B cell (primary cell): ENCODE data around the gene PLEKHA7. TPM values are rescaled to one million over a fixed set of nuclear protein-coding genes. Genes with fewer than 3 reads are reported as not detected.
A peak's percentile ranks its signal among the peaks of the same experiment; 100 is the strongest.
"Not testable (repeated sequence)": the region's sequence is repeated elsewhere in the genome, so short reads cannot be mapped to it uniquely, and the experiment has no call there.

ENCODE experiments used
- ATAC-seq: fragments of 200-7000 bp; cut with Tn5 transposase; one replicate; pipeline ENCODE4 v1.10.0; 2021; ENCODE audit warnings: low read depth, mild to moderate bottlenecking, moderate number of reproducible peaks, moderate library complexity
- CTCF ChIA-PET: fragments of 350-600 bp; sonication (Branson Sonifier 250); formaldehyde crosslinking; loops from one replicate; lab custom pipeline; 2021; ENCODE audit warnings: antibody characterized with exemption, inconsistent platforms; lab: Charles Lee
- POLR2A ChIA-PET: fragments of 350-600 bp; sonication (Branson Sonifier 250); formaldehyde crosslinking; loops from one replicate; lab custom pipeline; 2021; ENCODE audit warnings: antibody characterized with exemption; lab: Charles Lee
- DNase-seq: peaks from one replicate; pipeline ENCODE4 v3.0.0; 2013
- H2AFZ ChIP-seq: 2 replicates; pipeline ENCODE4 v1.6.1; 2012; ENCODE audit warnings: mild to moderate bottlenecking, low read depth, low read length; ENCODE audit not compliant: insufficient read depth, poor library complexity, severe bottlenecking
- H3K27ac ChIP-seq, 2 donors: 1 replicate in 1 of 2; 2 replicates in 1 of 2; pipeline ENCODE4 v1.5.1; 2012 to 2013; ENCODE audit warnings: low read length in 2 of 2, mild to moderate bottlenecking in 2 of 2, moderate library complexity in 1 of 2
- H3K27me3 ChIP-seq, 4 experiments: fragments of 200-600 bp in 1 of 4; sonication (generic) in 1 of 4; replicated peaks in 1 of 4; 1 replicate in 2 of 4; 2 replicates in 2 of 4; pipeline versions ENCODE4 v1.6.1 to v1.7.0; 2013 to 2016; ENCODE audit warnings: low read length in 3 of 4, mild to moderate bottlenecking in 2 of 4, mixed read lengths in 1 of 4, moderate library complexity in 1 of 4; ENCODE audit not compliant: insufficient read depth in 4 of 4, control insufficient read depth in 3 of 4; ENCODE audit errors: control extremely low read depth in 1 of 4
- H3K36me3 ChIP-seq, 2 experiments: replicated peaks in 1 of 2; 1 replicate in 1 of 2; 2 replicates in 1 of 2; pipeline versions ENCODE4 v1.6.1 to v1.7.1; 2013; ENCODE audit warnings: low read length in 1 of 2; ENCODE audit not compliant: insufficient read depth in 2 of 2, control insufficient read depth in 1 of 2; ENCODE audit errors: control extremely low read depth in 1 of 2, extremely low read depth in 1 of 2
- H3K4me1 ChIP-seq, 2 donors: fragments of 200-600 bp in 1 of 2; sonication (generic) in 1 of 2; 1 replicate in 1 of 2; 2 replicates in 1 of 2; pipeline versions ENCODE4 v1.5.1 to v1.6.1; 2013 to 2017; ENCODE audit warnings: low read length in 2 of 2; ENCODE audit not compliant: control insufficient read depth in 2 of 2, insufficient read depth in 2 of 2
- H3K4me2 ChIP-seq: replicated peaks from 2 replicates; pipeline ENCODE3; 2012; ENCODE audit warnings: mild to moderate bottlenecking, low read depth, low read length; ENCODE audit not compliant: poor library complexity, severe bottlenecking
- H3K4me3 ChIP-seq, 5 experiments: fragments of 200-600 bp in 1 of 5; sonication (generic) in 1 of 5; 1 replicate in 3 of 5; 2 replicates in 2 of 5; pipeline versions ENCODE4 v1.5.1 to v1.7.0; 2011 to 2016; ENCODE audit warnings: low read length in 4 of 5, mild to moderate bottlenecking in 4 of 5, low read depth in 2 of 5, control low read depth in 1 of 5, moderate library complexity in 1 of 5; ENCODE audit not compliant: insufficient read depth in 1 of 5; ENCODE audit errors: control extremely low read depth in 1 of 5, extremely low read depth in 1 of 5
- H3K79me2 ChIP-seq: fragments of 200-600 bp; sonication (generic); one replicate; pipeline ENCODE4 v1.6.0; 2016; ENCODE audit warnings: low read length; ENCODE audit not compliant: control insufficient read depth, insufficient read depth
- H3K9ac ChIP-seq: fragments of 200-600 bp; sonication (generic); 2 replicates; pipeline ENCODE4 v1.6.1; 2017; ENCODE audit warnings: mild to moderate bottlenecking, low read length, moderate library complexity
- H3K9me3 ChIP-seq, 3 donors: one replicate each; pipeline versions ENCODE4 v1.6.1 to v1.7.1; 2013; ENCODE audit warnings: low read length in 2 of 3; ENCODE audit not compliant: control insufficient read depth in 2 of 3, insufficient read depth in 1 of 3; ENCODE audit errors: control extremely low read depth in 1 of 3
- H4K20me1 ChIP-seq: 2 replicates; pipeline ENCODE4 v1.6.0; 2012; ENCODE audit warnings: mild to moderate bottlenecking, low read length; ENCODE audit not compliant: insufficient read depth, control insufficient read depth, poor library complexity, severe bottlenecking
- H3K27ac Mint-ChIP-seq: one replicate; pipeline ENCODE4 v1.8.0; 2021; ENCODE audit warnings: mixed read lengths
- H3K27me3 Mint-ChIP-seq: one replicate; pipeline ENCODE4 v1.8.0; 2021; ENCODE audit warnings: mixed read lengths
- H3K4me1 Mint-ChIP-seq: one replicate; pipeline ENCODE4 v1.8.0; 2021; ENCODE audit warnings: mixed read lengths
- H3K4me3 Mint-ChIP-seq: one replicate; pipeline ENCODE4 v1.8.0; 2021; ENCODE audit warnings: mixed read lengths
- H3K9me3 Mint-ChIP-seq: one replicate; pipeline ENCODE4 v1.8.0; 2022; ENCODE audit warnings: mixed read lengths; ENCODE audit not compliant: insufficient read depth
- EZH2 ChIP-seq: IDR thresholded peaks from 2 replicates; pipeline ENCODE4 v1.6.1; 2012; ENCODE audit warnings: borderline replicate concordance, low read depth, mild to moderate bottlenecking, moderate library complexity, low read length; ENCODE audit not compliant: insufficient read depth, poor library complexity, severe bottlenecking
- WGBS: methylation state at CpG from one replicate; pipeline ENCODE4 v1.1.5; 2013; ENCODE audit warnings: missing lambda C conversion rate; ENCODE audit not compliant: insufficient coverage; 5-methylcytosine and 5-hydroxymethylcytosine counted together
- intact Hi-C: fragments of 100-400 bp; cut with micrococcal nuclease; formaldehyde crosslinking; loops from one replicate; pipeline ENCODE4 v1.10.0; 2022
- polyA plus RNA-seq: library from polyadenylated mRNA; depleted of rRNA; stranded (reverse); fragments of >200 nt; gene quantifications from 2 replicates; pipeline ENCODE4 v1.2.3, GENCODE V29; 2012
- total RNA-seq, 2 donors: library from RNA; stranded (reverse); fragments of 120-200 nt in 1 of 2; gene quantifications; 1 replicate in 1 of 2; 2 replicates in 1 of 2; pipeline versions ENCODE4 v1.2.3 to v1.2.4, GENCODE V29; 2013 to 2022
- TF ChIP-seq, protein P1 (sequence below): fragments of 200-600 bp; IDR thresholded peaks from one replicate; pipeline ENCODE4 v1.8.0; 2022; ENCODE audit warnings: antibody characterized with exemption, mild to moderate bottlenecking

PLEKHA7 gene
- total and polyA plus RNA-seq, 2 donors (not counting 1 experiment from before 2014, with no cell fraction given): 1.7 to 8.2 TPM

- Mint-ChIP-seq H3K27me3 (no peaks in the 10 kb centered on the region), H3K4me1 (no peaks in the 10 kb centered on the region), H3K27ac (no peak overlapping the region), H3K4me3 (no peak overlapping the region), H3K9me3 (no peaks in the 10 kb centered on the region)
- no peaks in the 10 kb centered on the region for H4K20me1 ChIP-seq
- H3K9me3 ChIP-seq: no peaks in the 10 kb centered on the region
- TF ChIP-seq, protein P1, sequence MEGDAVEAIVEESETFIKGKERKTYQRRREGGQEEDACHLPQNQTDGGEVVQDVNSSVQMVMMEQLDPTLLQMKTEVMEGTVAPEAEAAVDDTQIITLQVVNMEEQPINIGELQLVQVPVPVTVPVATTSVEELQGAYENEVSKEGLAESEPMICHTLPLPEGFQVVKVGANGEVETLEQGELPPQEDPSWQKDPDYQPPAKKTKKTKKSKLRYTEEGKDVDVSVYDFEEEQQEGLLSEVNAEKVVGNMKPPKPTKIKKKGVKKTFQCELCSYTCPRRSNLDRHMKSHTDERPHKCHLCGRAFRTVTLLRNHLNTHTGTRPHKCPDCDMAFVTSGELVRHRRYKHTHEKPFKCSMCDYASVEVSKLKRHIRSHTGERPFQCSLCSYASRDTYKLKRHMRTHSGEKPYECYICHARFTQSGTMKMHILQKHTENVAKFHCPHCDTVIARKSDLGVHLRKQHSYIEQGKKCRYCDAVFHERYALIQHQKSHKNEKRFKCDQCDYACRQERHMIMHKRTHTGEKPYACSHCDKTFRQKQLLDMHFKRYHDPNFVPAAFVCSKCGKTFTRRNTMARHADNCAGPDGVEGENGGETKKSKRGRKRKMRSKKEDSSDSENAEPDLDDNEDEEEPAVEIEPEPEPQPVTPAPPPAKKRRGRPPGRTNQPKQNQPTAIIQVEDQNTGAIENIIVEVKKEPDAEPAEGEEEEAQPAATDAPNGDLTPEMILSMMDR: peak; percentile 28
- no peak for TF ChIP-seq EZH2
- H3K27me3 ChIP-seq: no peaks in the 10 kb centered on the region
- ChIA-PET CTCF (interaction anchor here (0.6 to 5.0 kb wide), 16 partner anchors 12 to 293 kb away, joined by 3 to 83 read pairs (median 4); no protein-coding TSS in a partner anchor), POLR2A (no interaction called here)
- no peaks in the 10 kb centered on the region for H3K4me1 ChIP-seq
- intact Hi-C loops: loop anchor here (1.0 kb wide), 4 partner anchors 117 to 278 kb away; no protein-coding TSS in a partner anchor
- no peaks in the 10 kb centered on the region for H3K79me2 ChIP-seq
- ATAC-seq (peak; percentile 57), DNase-seq (peak; percentile 48)
- no peak overlapping the region for H3K4me2 ChIP-seq
- no peak overlapping the region for H3K4me3 ChIP-seq
- no peaks in the 10 kb centered on the region for H3K36me3 ChIP-seq
- H3K27ac ChIP-seq: no peak overlapping the region
- 94% methylated on average over 2 of the region's 4 CpGs for WGBS
- H3K9ac ChIP-seq: no peak overlapping the region
- H2AFZ ChIP-seq: no peak overlapping the region
Measured at GRCh38 chr11:17063171-17064002, 49.2 kb upstream of the PLEKHA7 start.

GRCh38 chr11:17051146-17051545 is 36.9 kb upstream of the PLEKHA7 start:
- H3K36me3 ChIP-seq, H3K79me2 ChIP-seq, H2AFZ ChIP-seq, H3K4me1 Mint-ChIP-seq, H3K4me1 ChIP-seq, H4K20me1 ChIP-seq, H3K27me3 Mint-ChIP-seq, H3K27me3 ChIP-seq, POLR2A ChIA-PET, DNase-seq, H3K9ac ChIP-seq, CTCF ChIA-PET, H3K4me3 ChIP-seq, H3K27ac ChIP-seq, H3K9me3 Mint-ChIP-seq, H3K27ac Mint-ChIP-seq, intact Hi-C loops, H3K4me2 ChIP-seq, ATAC-seq, H3K9me3 ChIP-seq, H3K4me3 Mint-ChIP-seq: not testable (repeated sequence)
- 97% methylated on average over 5 of the region's 27 CpGs for WGBS

DNA sequence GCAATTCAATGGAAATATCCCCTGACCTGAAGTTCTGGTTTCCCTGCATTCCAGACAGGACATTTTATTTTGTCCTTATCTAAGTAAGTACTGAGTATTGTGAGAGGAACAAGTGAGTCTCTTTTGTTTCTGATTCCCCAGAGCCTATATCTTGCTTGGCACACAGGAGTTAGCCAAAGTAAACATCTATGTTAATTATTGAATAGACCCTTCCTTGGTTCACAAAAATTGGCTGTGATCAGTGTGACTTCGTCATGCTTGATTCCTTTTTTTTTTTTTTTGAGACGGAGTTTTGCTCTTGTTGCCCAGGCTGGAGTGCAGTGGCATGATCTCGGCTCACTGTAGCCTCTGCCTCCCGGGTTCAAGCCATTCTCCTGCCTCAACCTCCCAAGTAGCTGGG is 34.3 kb upstream of the PLEKHA7 start:
- H4K20me1 ChIP-seq, H3K4me1 ChIP-seq, H3K27me3 Mint-ChIP-seq, ATAC-seq, H3K4me3 ChIP-seq, H3K36me3 ChIP-seq, H3K27ac Mint-ChIP-seq, H3K27ac ChIP-seq, H3K4me1 Mint-ChIP-seq, intact Hi-C loops, H3K4me3 Mint-ChIP-seq, H3K9me3 ChIP-seq, DNase-seq, H3K9ac ChIP-seq, H2AFZ ChIP-seq, H3K79me2 ChIP-seq, H3K4me2 ChIP-seq, H3K27me3 ChIP-seq, H3K9me3 Mint-ChIP-seq: not testable (repeated sequence)
- 89% methylated on average over 1 of the region's 4 CpGs for WGBS
- ChIA-PET POLR2A (interaction anchor here (0.8 kb wide), 1 partner anchor 20 kb away, joined by 4 read pairs; no protein-coding TSS in a partner anchor), CTCF (interaction anchor here (0.8 kb wide), 1 partner anchor 119 kb away, joined by 3 read pairs; no protein-coding TSS in a partner anchor)
